Liver (tissue), 9 donors: ENCODE data around the gene ATP6V0E2. TPM values are rescaled to one million over a fixed set of nuclear protein-coding genes. Genes with fewer than 3 reads are reported as not detected.
A peak's percentile ranks its signal among the peaks of the same experiment; 100 is the strongest.

Source experiments
- DNase-seq: peaks from one replicate; pipeline ENCODE4 v3.0.0-alpha.2; 2017; ENCODE audit warnings: low spot score
- H3K27ac ChIP-seq, 2 donors: one replicate each; pipeline ENCODE4 v1.7.0; 2013; ENCODE audit warnings: inconsistent platforms in 2 of 2, low read length in 2 of 2, control low read depth in 1 of 2, low read depth in 1 of 2, mild to moderate bottlenecking in 1 of 2
- H3K27me3 ChIP-seq, 4 donors: one replicate each; pipeline versions ENCODE4 v1.6.1 to v1.7.0; 2013; ENCODE audit warnings: low read length in 3 of 4, inconsistent platforms in 1 of 4, mild to moderate bottlenecking in 1 of 4, moderate library complexity in 1 of 4; ENCODE audit not compliant: control insufficient read depth in 4 of 4, insufficient read depth in 4 of 4
- H3K36me3 ChIP-seq, 4 donors: one replicate each; pipeline versions ENCODE4 v1.6.1 to v1.7.0; 2013; ENCODE audit warnings: low read length in 3 of 4, mild to moderate bottlenecking in 3 of 4, low read depth in 1 of 4, moderate library complexity in 1 of 4; ENCODE audit not compliant: control insufficient read depth in 4 of 4, insufficient read depth in 3 of 4
- H3K4me1 ChIP-seq, 4 donors: one replicate each; pipeline versions ENCODE4 v1.6.1 to v1.7.0; 2013; ENCODE audit warnings: low read length in 3 of 4, mild to moderate bottlenecking in 3 of 4, moderate library complexity in 1 of 4; ENCODE audit not compliant: control insufficient read depth in 4 of 4, insufficient read depth in 4 of 4
- H3K4me3 ChIP-seq, 3 donors: one replicate each; pipeline versions ENCODE4 v1.6.1 to v1.7.0; 2013; ENCODE audit warnings: low read length in 3 of 3, control low read depth in 1 of 3, low read depth in 1 of 3, mild to moderate bottlenecking in 1 of 3
- H3K9ac ChIP-seq, 2 donors: one replicate each; pipeline ENCODE4 v1.7.0; 2013; ENCODE audit warnings: low read length in 2 of 2, mild to moderate bottlenecking in 2 of 2, moderate library complexity in 2 of 2, control low read depth in 1 of 2, low read depth in 1 of 2
- H3K9me3 ChIP-seq, 4 donors: one replicate each; pipeline versions ENCODE4 v1.6.1 to v1.7.0; 2013; ENCODE audit warnings: low read length in 3 of 4; ENCODE audit not compliant: control insufficient read depth in 4 of 4
- EGR1 ChIP-seq, 2 donors: IDR thresholded peaks; 2 replicates each; pipeline ENCODE4 v1.6.1; 2016 to 2018; ENCODE audit warnings: antibody characterized with exemption in 2 of 2, low read depth in 2 of 2
- GABPA ChIP-seq, 2 donors: IDR thresholded peaks in 1 of 2; conservative IDR thresholded peaks in 1 of 2; 2 replicates each; pipeline ENCODE4 v1.6.1; 2016; ENCODE audit warnings: antibody characterized with exemption in 2 of 2, mild to moderate bottlenecking in 1 of 2, moderate library complexity in 1 of 2
- HNF4A ChIP-seq, 2 donors: conservative IDR thresholded peaks; 2 replicates each; pipeline ENCODE4 v1.6.1; 2016; ENCODE audit warnings: antibody characterized with exemption in 2 of 2, mild to moderate bottlenecking in 2 of 2
- HNF4G ChIP-seq: IDR thresholded peaks from 2 replicates; pipeline ENCODE4 v1.6.1; 2016; ENCODE audit warnings: antibody characterized with exemption
- JUND ChIP-seq, 2 donors: IDR thresholded peaks; 2 replicates each; pipeline ENCODE4 v1.6.1; 2016; ENCODE audit warnings: antibody characterized with exemption in 2 of 2
- NR2F2 ChIP-seq: IDR thresholded peaks from 2 replicates; pipeline ENCODE4 v1.6.1; 2016; ENCODE audit warnings: antibody characterized with exemption
- RAD21 ChIP-seq, 2 donors: IDR thresholded peaks; 2 replicates each; pipeline ENCODE4 v1.6.1; 2016; ENCODE audit warnings: antibody characterized with exemption in 2 of 2, mild to moderate bottlenecking in 2 of 2
- RXRA ChIP-seq, 2 donors: IDR thresholded peaks; 2 replicates each; pipeline ENCODE4 v1.6.1; 2017 to 2018; ENCODE audit warnings: antibody characterized with exemption in 2 of 2, mild to moderate bottlenecking in 1 of 2
- SP1 ChIP-seq: IDR thresholded peaks from 2 replicates; pipeline ENCODE4 v1.6.1; 2018; ENCODE audit warnings: antibody characterized with exemption, mild to moderate bottlenecking
- TAF1 ChIP-seq: conservative IDR thresholded peaks from 2 replicates; pipeline ENCODE4 v1.6.1; 2016; ENCODE audit warnings: antibody characterized with exemption, mild to moderate bottlenecking
- YY1 ChIP-seq: IDR thresholded peaks from 2 replicates; pipeline ENCODE4 v1.6.1; 2016; ENCODE audit warnings: antibody characterized with exemption, mild to moderate bottlenecking
- WGBS: extraction: QIAGEN DNeasy Blood & Tissue Kit; methylation state at CpG from one replicate; pipeline ENCODE4 v1.1.7; 2013; 5-methylcytosine and 5-hydroxymethylcytosine counted together
- polyA plus RNA-seq, 2 donors: library from polyadenylated mRNA; stranded (reverse) in 1 of 2; unstranded in 1 of 2; fragments of 200-250 nt in 1 of 2; fragments of >200 nt in 1 of 2; fragmentation: Nextera tagmentation in 1 of 2; extraction: Ambion mirVana in 1 of 2; gene quantifications; one replicate each; pipeline versions ENCODE4 v1.2.1 to v1.2.3, GENCODE V29; 2013 to 2015
- total RNA-seq, 2 donors: library from RNA; depleted of rRNA; stranded (reverse); fragments of >200 nt; gene quantifications; one replicate each; pipeline ENCODE4 v1.2.3, GENCODE V29; 2014
- TF ChIP-seq, protein P1 (sequence below): IDR thresholded peaks from 2 replicates; pipeline ENCODE4 v1.6.1; 2016; ENCODE audit warnings: antibody characterized with exemption, mild to moderate bottlenecking
- TF ChIP-seq, protein P2 (sequence below): IDR thresholded peaks from 2 replicates; pipeline ENCODE4 v1.6.1; 2016; ENCODE audit warnings: antibody characterized with exemption
- TF ChIP-seq, protein P3 (sequence below): fragments of 150-350 bp; IDR thresholded peaks from 2 replicates; pipeline ENCODE4 v1.5.1; 2017; ENCODE audit warnings: improper control_type of control experiment, low read depth, low read length; ENCODE audit not compliant: missing input control
- TF ChIP-seq, protein P4 (sequence below): IDR thresholded peaks from 2 replicates; pipeline ENCODE4 v1.6.1; 2016; ENCODE audit warnings: antibody characterized with exemption
- donor health status: healthy.
- donor health status: healthy.
- donor health status: healthy.
- donor health status: healthy.
- donor health status: healthy.

The ATP6V0E2 gene
- total and polyA plus RNA-seq, 4 donors, result 9.8 to 77.1 (median 47.5) TPM

GRCh38 chr7:149869867-149870266, 3.9 kb upstream of the ATP6V0E2 start (continued):
- TF ChIP-seq, protein P1, sequence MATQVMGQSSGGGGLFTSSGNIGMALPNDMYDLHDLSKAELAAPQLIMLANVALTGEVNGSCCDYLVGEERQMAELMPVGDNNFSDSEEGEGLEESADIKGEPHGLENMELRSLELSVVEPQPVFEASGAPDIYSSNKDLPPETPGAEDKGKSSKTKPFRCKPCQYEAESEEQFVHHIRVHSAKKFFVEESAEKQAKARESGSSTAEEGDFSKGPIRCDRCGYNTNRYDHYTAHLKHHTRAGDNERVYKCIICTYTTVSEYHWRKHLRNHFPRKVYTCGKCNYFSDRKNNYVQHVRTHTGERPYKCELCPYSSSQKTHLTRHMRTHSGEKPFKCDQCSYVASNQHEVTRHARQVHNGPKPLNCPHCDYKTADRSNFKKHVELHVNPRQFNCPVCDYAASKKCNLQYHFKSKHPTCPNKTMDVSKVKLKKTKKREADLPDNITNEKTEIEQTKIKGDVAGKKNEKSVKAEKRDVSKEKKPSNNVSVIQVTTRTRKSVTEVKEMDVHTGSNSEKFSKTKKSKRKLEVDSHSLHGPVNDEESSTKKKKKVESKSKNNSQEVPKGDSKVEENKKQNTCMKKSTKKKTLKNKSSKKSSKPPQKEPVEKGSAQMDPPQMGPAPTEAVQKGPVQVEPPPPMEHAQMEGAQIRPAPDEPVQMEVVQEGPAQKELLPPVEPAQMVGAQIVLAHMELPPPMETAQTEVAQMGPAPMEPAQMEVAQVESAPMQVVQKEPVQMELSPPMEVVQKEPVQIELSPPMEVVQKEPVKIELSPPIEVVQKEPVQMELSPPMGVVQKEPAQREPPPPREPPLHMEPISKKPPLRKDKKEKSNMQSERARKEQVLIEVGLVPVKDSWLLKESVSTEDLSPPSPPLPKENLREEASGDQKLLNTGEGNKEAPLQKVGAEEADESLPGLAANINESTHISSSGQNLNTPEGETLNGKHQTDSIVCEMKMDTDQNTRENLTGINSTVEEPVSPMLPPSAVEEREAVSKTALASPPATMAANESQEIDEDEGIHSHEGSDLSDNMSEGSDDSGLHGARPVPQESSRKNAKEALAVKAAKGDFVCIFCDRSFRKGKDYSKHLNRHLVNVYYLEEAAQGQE, result no peak
- TF ChIP-seq NR2F2 (no peak), HNF4A (conservative IDR thresholded peaks at IDR 0.05) (no peak), EGR1 (IDR thresholded peaks at IDR 0.05; ENCODE audit: low read depth in 2 of 2) (no peak), JUND (IDR thresholded peaks at IDR 0.05) (no peak)
- TF ChIP-seq, protein P2, sequence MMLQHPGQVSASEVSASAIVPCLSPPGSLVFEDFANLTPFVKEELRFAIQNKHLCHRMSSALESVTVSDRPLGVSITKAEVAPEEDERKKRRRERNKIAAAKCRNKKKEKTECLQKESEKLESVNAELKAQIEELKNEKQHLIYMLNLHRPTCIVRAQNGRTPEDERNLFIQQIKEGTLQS, result no peak

DNA sequence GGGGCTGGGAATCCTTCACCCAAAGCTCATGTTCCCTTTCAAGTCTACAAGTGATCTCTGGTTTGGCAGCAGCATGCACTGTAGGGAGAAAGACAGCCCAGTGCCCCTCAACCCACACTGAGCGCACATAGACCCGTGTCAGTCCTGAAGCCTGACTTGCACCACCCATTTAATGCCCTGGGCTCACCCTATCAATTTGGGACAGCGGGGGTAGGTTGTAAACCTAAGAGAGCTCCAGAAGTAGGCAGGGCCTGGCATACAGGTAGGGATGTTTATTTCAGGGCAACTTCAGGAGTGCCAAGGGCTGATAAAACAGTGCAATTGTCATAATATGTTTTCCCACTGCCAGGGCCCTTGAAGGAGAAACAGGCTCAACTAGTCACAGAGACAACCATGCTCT, 3.5 kb upstream of the ATP6V0E2 start:
- TF ChIP-seq RAD21 (IDR thresholded peaks at IDR 0.05) (no peak), HNF4G (no peak), EGR1 (IDR thresholded peaks at IDR 0.05; ENCODE audit: low read depth in 2 of 2) (no peak), NR2F2 (no peak), RXRA (IDR thresholded peaks at IDR 0.05) (no peak), JUND (IDR thresholded peaks at IDR 0.05) (no peak), TAF1 (no peak)
- TF ChIP-seq, protein P2, result no peak
- TF ChIP-seq, protein P3, sequence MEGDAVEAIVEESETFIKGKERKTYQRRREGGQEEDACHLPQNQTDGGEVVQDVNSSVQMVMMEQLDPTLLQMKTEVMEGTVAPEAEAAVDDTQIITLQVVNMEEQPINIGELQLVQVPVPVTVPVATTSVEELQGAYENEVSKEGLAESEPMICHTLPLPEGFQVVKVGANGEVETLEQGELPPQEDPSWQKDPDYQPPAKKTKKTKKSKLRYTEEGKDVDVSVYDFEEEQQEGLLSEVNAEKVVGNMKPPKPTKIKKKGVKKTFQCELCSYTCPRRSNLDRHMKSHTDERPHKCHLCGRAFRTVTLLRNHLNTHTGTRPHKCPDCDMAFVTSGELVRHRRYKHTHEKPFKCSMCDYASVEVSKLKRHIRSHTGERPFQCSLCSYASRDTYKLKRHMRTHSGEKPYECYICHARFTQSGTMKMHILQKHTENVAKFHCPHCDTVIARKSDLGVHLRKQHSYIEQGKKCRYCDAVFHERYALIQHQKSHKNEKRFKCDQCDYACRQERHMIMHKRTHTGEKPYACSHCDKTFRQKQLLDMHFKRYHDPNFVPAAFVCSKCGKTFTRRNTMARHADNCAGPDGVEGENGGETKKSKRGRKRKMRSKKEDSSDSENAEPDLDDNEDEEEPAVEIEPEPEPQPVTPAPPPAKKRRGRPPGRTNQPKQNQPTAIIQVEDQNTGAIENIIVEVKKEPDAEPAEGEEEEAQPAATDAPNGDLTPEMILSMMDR, result no peak
- Histone ChIP-seq H3K9me3 (no peaks in the 10 kb centered on the region), H3K4me1 (peaks cover 2 to 29% (median 22%) of the 10 kb centered on the region in 4 donors), H3K4me3 (no peak overlapping the region), H3K27ac (no peak overlapping the region), H3K9ac (no peak overlapping the region), H3K36me3 (no peaks in the 10 kb centered on the region), H3K27me3 (no peaks in the 10 kb centered on the region)
- peak; percentile 16 for DNase-seq
- 89% methylated on average over 3 of the region's 3 CpGs for WGBS

GRCh38 chr7:149870701-149871483, 2.9 kb upstream of the ATP6V0E2 start:
- Histone ChIP-seq H3K9ac (no peak overlapping the region), H3K27ac (no peak overlapping the region), H3K9me3 (no peaks in the 10 kb centered on the region), H3K4me1 (peaks cover 5 to 36% (median 23%) of the 10 kb centered on the region in 4 donors), H3K36me3 (no peaks in the 10 kb centered on the region), H3K4me3 (no peak overlapping the region), H3K27me3 (no peaks in the 10 kb centered on the region)
- 92% methylated on average over 12 of the region's 12 CpGs for WGBS
- TF ChIP-seq, protein P3, result no peak
- TF ChIP-seq HNF4G, result no peak
- no peak for TF ChIP-seq NR2F2
- no peak for TF ChIP-seq SP1
- TF ChIP-seq, protein P4, sequence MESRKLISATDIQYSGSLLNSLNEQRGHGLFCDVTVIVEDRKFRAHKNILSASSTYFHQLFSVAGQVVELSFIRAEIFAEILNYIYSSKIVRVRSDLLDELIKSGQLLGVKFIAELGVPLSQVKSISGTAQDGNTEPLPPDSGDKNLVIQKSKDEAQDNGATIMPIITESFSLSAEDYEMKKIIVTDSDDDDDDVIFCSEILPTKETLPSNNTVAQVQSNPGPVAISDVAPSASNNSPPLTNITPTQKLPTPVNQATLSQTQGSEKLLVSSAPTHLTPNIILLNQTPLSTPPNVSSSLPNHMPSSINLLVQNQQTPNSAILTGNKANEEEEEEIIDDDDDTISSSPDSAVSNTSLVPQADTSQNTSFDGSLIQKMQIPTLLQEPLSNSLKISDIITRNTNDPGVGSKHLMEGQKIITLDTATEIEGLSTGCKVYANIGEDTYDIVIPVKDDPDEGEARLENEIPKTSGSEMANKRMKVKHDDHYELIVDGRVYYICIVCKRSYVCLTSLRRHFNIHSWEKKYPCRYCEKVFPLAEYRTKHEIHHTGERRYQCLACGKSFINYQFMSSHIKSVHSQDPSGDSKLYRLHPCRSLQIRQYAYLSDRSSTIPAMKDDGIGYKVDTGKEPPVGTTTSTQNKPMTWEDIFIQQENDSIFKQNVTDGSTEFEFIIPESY, result no peak
- no peak for TF ChIP-seq HNF4A (conservative IDR thresholded peaks at IDR 0.05)
- TF ChIP-seq YY1, result no peak
- no peak for TF ChIP-seq RXRA (IDR thresholded peaks at IDR 0.05)
- TF ChIP-seq JUND (IDR thresholded peaks at IDR 0.05), result no peak
- TF ChIP-seq RAD21 (IDR thresholded peaks at IDR 0.05), result no peak
- TF ChIP-seq GABPA (IDR thresholded peaks at IDR 0.05 in 1 of 2, conservative IDR thresholded peaks at IDR 0.05 in 1 of 2), result no peak
- peak; percentile 30 for DNase-seq
